ENCODE results near the gene TCN2. TPM values are rescaled to one million over a fixed set of nuclear protein-coding genes. Genes with fewer than 3 reads are reported as not detected.

TCN2 gene
- total and polyA plus RNA-seq, 2 of the 4 experiments (the other 2 are of a cell fraction): 1.3 to 3.6 TPM

DNA sequence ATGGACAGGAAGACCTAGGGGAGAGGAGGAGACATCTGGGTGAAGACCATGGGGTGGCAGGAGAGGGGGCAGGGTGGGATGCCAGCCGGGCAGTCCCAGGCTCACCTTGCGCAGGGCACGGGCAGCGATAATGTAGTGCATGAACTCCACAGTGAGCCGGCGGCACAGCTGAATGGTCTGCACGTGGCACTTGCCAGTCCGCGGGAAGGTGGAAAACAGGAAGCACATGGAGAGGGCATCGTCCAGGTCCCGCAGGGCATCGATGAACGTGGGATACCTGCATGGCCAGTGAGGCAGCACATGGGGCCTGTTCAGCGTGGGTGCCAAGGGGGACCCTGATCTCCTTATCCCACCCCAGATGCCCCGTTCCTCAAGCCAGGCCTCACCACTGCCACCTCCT, 22.5 kb upstream of the TCN2 start:
- no peak overlapping the region for H3K4me3 ChIP-seq (ENCODE audit: insufficient read depth, low read depth, low read length)
- H3K56ac ChIP-seq (ENCODE audit: extremely low read depth, insufficient read depth, low read length): no peak overlapping the region
- H3K23ac ChIP-seq (ENCODE audit: low read depth, low read length): no peak overlapping the region
- no peaks in the 10 kb centered on the region for H3K4me1 ChIP-seq (ENCODE audit: control insufficient read depth, insufficient read depth, low read length)
- no peak overlapping the region for H4K91ac ChIP-seq (ENCODE audit: insufficient read depth, low read depth, low read length)
- no peak overlapping the region for H2BK20ac ChIP-seq (ENCODE audit: low read depth, low read length)
- H2AK9ac ChIP-seq (replicated peaks; ENCODE audit: low read depth, low read length, poor library complexity): no peak overlapping the region
- WGBS, 2 experiments (ENCODE audit: extremely low coverage in 2 of 2, insufficient read length in 1 of 2): 97% methylated on average over 11 of the region's 15 CpGs; no CpG with 5 or more reads in 1 of the 2 experiments
- TF ChIP-seq CHD1 (IDR thresholded peaks at IDR 0.05; ENCODE audit: low read depth, low read length): no peak
- TF ChIP-seq MAFK (IDR thresholded peaks at IDR 0.05; ENCODE audit: low read depth, low read length): no peak
- TF ChIP-seq RFX5 (IDR thresholded peaks at IDR 0.05; ENCODE audit: low read depth, low read length): no peak
- no peak for TF ChIP-seq FOS (IDR thresholded peaks at IDR 0.05; ENCODE audit: low read depth, low read length)
- TF ChIP-seq SMC3 (IDR thresholded peaks at IDR 0.05; ENCODE audit: low read depth, low read length): no peak
- TF ChIP-seq RAD21 (IDR thresholded peaks at IDR 0.05; ENCODE audit: low read length): no peak
- TF ChIP-seq BHLHE40 (IDR thresholded peaks at IDR 0.05; ENCODE audit: low read depth, low read length): no peak
- no peak for TF ChIP-seq POLR2A (IDR thresholded peaks at IDR 0.05; ENCODE audit: low read depth, low read length)
- TF ChIP-seq RCOR1 (IDR thresholded peaks at IDR 0.05; ENCODE audit: insufficient replicate concordance, low read length): no peak
- no peak for TF ChIP-seq CEBPB (IDR thresholded peaks at IDR 0.05; ENCODE audit: low read depth, low read length)
- TF ChIP-seq, protein P1, sequence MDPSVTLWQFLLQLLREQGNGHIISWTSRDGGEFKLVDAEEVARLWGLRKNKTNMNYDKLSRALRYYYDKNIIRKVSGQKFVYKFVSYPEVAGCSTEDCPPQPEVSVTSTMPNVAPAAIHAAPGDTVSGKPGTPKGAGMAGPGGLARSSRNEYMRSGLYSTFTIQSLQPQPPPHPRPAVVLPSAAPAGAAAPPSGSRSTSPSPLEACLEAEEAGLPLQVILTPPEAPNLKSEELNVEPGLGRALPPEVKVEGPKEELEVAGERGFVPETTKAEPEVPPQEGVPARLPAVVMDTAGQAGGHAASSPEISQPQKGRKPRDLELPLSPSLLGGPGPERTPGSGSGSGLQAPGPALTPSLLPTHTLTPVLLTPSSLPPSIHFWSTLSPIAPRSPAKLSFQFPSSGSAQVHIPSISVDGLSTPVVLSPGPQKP (IDR thresholded peaks at IDR 0.05; ENCODE audit: borderline replicate concordance, low read depth, low read length): no peak
- TF ChIP-seq NFE2L2 (IDR thresholded peaks at IDR 0.05; ENCODE audit: low read depth, low read length): no peak
- TF ChIP-seq MXI1 (IDR thresholded peaks at IDR 0.05; ENCODE audit: borderline replicate concordance, low read depth, low read length): no peak
- BruUV-seq (replicated peaks): no TSS peak
- no peak overlapping the region for H2AFZ ChIP-seq (replicated peaks; ENCODE audit: low read length, poor library complexity)
- no peak overlapping the region for H3K27ac ChIP-seq (ENCODE audit: insufficient read depth, low read length)
- no peak overlapping the region for H3K18ac ChIP-seq (ENCODE audit: low read depth, low read length)
- no peak overlapping the region for H4K8ac ChIP-seq (ENCODE audit: low read depth in 2 of 2, low read length in 2 of 2)
- H3K9me1 ChIP-seq (ENCODE audit: insufficient read depth, low read length): no peaks in the 10 kb centered on the region
- no peak overlapping the region for H2AK5ac ChIP-seq (ENCODE audit: low read depth, low read length)
- no peaks in the 10 kb centered on the region for H3K9me3 ChIP-seq (ENCODE audit: control insufficient read depth, insufficient read depth, low read length)
- no peak overlapping the region for H4K5ac ChIP-seq (ENCODE audit: low read depth, low read length)
- peaks cover 94% of the 10 kb centered on the region for H3K36me3 ChIP-seq (ENCODE audit: control insufficient read depth, insufficient read depth, low read length)
- no peak overlapping the region for H3K14ac ChIP-seq (replicated peaks; ENCODE audit: low read depth, low read length)
- H3K27me3 ChIP-seq (ENCODE audit: control insufficient read depth, insufficient read depth, low read length): no peaks in the 10 kb centered on the region
- no peak overlapping the region for H3K4me2 ChIP-seq (ENCODE audit: low read depth, low read length)
- ChIA-PET POLR2A (ENCODE audit: unreplicated experiment) (no interaction called here), CTCF (no interaction called here)
- ATAC-seq (ENCODE audit: low read depth) (no peak), DNase-seq (no peak)
- peaks cover 9% of the 10 kb centered on the region; the same call in 1 of the 2 replicates for H4K20me1 ChIP-seq (ENCODE audit: insufficient read depth, low read length)
- H2BK120ac ChIP-seq (ENCODE audit: low read depth, low read length): no peak overlapping the region
- no peak overlapping the region for H3K9ac ChIP-seq (ENCODE audit: low read depth, low read length)
- no peak overlapping the region for H2BK15ac ChIP-seq (ENCODE audit: low read depth, low read length)
- H2BK5ac ChIP-seq (ENCODE audit: low read depth, low read length, poor library complexity, severe bottlenecking): no peak overlapping the region
- no peak overlapping the region for H3K4ac ChIP-seq (ENCODE audit: low read depth, low read length)
- in situ Hi-C loops (cut with MboI; ENCODE audit: low sequenced_read_pairs): no loop called here
- intact Hi-C loops (cut with micrococcal nuclease): no loop called here
- peaks cover 14 to 20% of the 10 kb centered on the region in 2 experiments for H3K79me1 ChIP-seq (ENCODE audit: low read depth in 1 of 2, low read length in 2 of 2)
- dilution Hi-C loops (cut with HindIII; ENCODE audit: low sequenced_read_pairs, unreplicated experiment): no loop called here
